K562 (cell line): Measurements from ENCODE around the gene RNF31. TPM values are rescaled to one million over a fixed set of nuclear protein-coding genes. Genes with fewer than 3 reads are reported as not detected.
A peak's percentile ranks its signal among the peaks of the same experiment; 100 is the strongest.

Experiments used
- GTF2E2 ChIP-seq: fragments of 200-800 bp; sonication (Bioruptor generic); IDR thresholded peaks from 2 replicates; pipeline ENCODE4 v1.6.1; 2016; ENCODE audit warnings: missing genetic modification characterization, missing compliant biosample characterization
- HDAC2 ChIP-seq: fragments of 450-650 bp; IDR thresholded peaks from 2 replicates; pipeline ENCODE4 v1.6.1; 2016; ENCODE audit warnings: mild to moderate bottlenecking
- KDM4B ChIP-seq, 2 experiments: fragments of 450-650 bp in 1 of 2; sonication (generic) in 1 of 2; IDR thresholded peaks; 2 replicates each; pipeline ENCODE4 v1.6.1; 2016 to 2017; ENCODE audit warnings: borderline replicate concordance in 2 of 2, antibody characterized with exemption in 1 of 2, low read depth in 1 of 2, mild to moderate bottlenecking in 1 of 2
- KHSRP ChIP-seq: fragments of 450-650 bp; IDR thresholded peaks from 2 replicates; pipeline ENCODE4 v1.6.1; 2017
- MCM2 ChIP-seq: fragments of 450-650 bp; IDR thresholded peaks from 2 replicates; pipeline ENCODE4 v1.6.1; 2017; ENCODE audit warnings: low read depth, mild to moderate bottlenecking
- MITF ChIP-seq: IDR thresholded peaks from 2 replicates; pipeline ENCODE4 v1.6.1; 2014; ENCODE audit warnings: antibody characterized with exemption
- NR2C1 ChIP-seq, 2 experiments: fragments of 450-650 bp; IDR thresholded peaks; 2 replicates each; pipeline ENCODE4 v1.6.1; 2017; ENCODE audit warnings: mild to moderate bottlenecking in 2 of 2, antibody characterized with exemption in 1 of 2, inconsistent platforms in 1 of 2, missing compliant biosample characterization in 1 of 2, missing genetic modification characterization in 1 of 2
- POLR2A ChIP-seq: fragments of 450-650 bp; conservative IDR thresholded peaks from 2 replicates; pipeline ENCODE4 v1.6.1; 2016
- POLR2G ChIP-seq: fragments of 200-400 bp; formaldehyde crosslinking; IDR thresholded peaks from 2 replicates; pipeline ENCODE4 v1.6.1; 2017; ENCODE audit warnings: low read depth, mild to moderate bottlenecking, antibody characterized with exemption, low read length, moderate library complexity
- THAP12 ChIP-seq: fragments of 250-450 bp; sonication (Bioruptor Pico); IDR thresholded peaks from 2 replicates; pipeline ENCODE4 v1.9.0; 2021; ENCODE audit warnings: mild to moderate bottlenecking, inconsistent platforms
- ZNF124 ChIP-seq: sonication (generic); formaldehyde crosslinking; IDR thresholded peaks from 2 replicates; pipeline ENCODE4 v1.8.1; 2022; ENCODE audit warnings: missing genetic modification reagents
- ZNF644 ChIP-seq: fragments of 200-800 bp; sonication (Bioruptor generic); IDR thresholded peaks from 2 replicates; pipeline ENCODE4 v1.6.1; 2016; ENCODE audit warnings: low read depth, missing genetic modification characterization, missing compliant biosample characterization
- ZNF707 ChIP-seq: fragments of 250-450 bp; sonication (Bioruptor Pico); conservative IDR thresholded peaks from 2 replicates; pipeline ENCODE4 v1.8.0; 2022; ENCODE audit warnings: inconsistent platforms, mild to moderate bottlenecking, moderate library complexity
- ZSCAN29 ChIP-seq: fragments of 450-650 bp; IDR thresholded peaks from 2 replicates; pipeline ENCODE4 v1.6.1; 2017
- polyA plus RNA-seq, 8 experiments: library from polyadenylated mRNA; depleted of rRNA in 4 of 8; stranded (reverse) in 5 of 8; unstranded in 3 of 8; fragments of >200 nt; fragmentation: Nextera tagmentation in 2 of 8; fragmentation: Illumina TruSeq in 1 of 8; extraction: Ambion mirVana in 2 of 8; extraction: Trizol in 1 of 8; gene quantifications; 2 replicates each; pipeline versions ENCODE4 v1.2.1 to v1.2.3, GENCODE V29; 2011 to 2014; ENCODE audit warnings: inconsistent platforms in 1 of 8, missing spikeins in 1 of 8
- total RNA-seq, 7 experiments: library from RNA; depleted of rRNA in 6 of 7; stranded (reverse); fragments of >200 nt in 6 of 7; fragmentation: Illumina TruSeq in 2 of 7; extraction: Trizol in 2 of 7; gene quantifications; 2 replicates each; pipeline versions ENCODE4 v1.2.1 to v1.2.3, GENCODE V29; 2011 to 2021; ENCODE audit warnings: low replicate concordance in 1 of 7
- TF ChIP-seq, protein P1 (sequence below): fragments of 250-450 bp; sonication (Bioruptor Pico); IDR thresholded peaks from 2 replicates; pipeline ENCODE4 v1.5.0; 2021
- TF ChIP-seq, protein P2 (sequence below): sonication (generic); formaldehyde crosslinking; IDR thresholded peaks from 2 replicates; pipeline ENCODE4 v1.8.0; 2023; ENCODE audit warnings: mild to moderate bottlenecking, missing genetic modification reagents
- TF ChIP-seq, protein P3 (sequence below), 3 experiments: IDR thresholded peaks in 2 of 3; conservative IDR thresholded peaks in 1 of 3; 2 replicates each; pipeline ENCODE4 v1.5.1; 2011 to 2012; ENCODE audit warnings: low read length in 3 of 3, mild to moderate bottlenecking in 3 of 3, control low read depth in 2 of 3, improper control_type of control experiment in 1 of 3, inconsistent platforms in 1 of 3, low read depth in 1 of 3, mixed read lengths in 1 of 3, moderate library complexity in 1 of 3; ENCODE audit not compliant: insufficient read depth in 2 of 3

The RNF31 gene
- total and polyA plus RNA-seq, 9 of the 15 experiments (the other 6 are each of a cell fraction or from before 2014, with no cell fraction given): 3.1 to 47.6 (median 19.1) TPM

DNA sequence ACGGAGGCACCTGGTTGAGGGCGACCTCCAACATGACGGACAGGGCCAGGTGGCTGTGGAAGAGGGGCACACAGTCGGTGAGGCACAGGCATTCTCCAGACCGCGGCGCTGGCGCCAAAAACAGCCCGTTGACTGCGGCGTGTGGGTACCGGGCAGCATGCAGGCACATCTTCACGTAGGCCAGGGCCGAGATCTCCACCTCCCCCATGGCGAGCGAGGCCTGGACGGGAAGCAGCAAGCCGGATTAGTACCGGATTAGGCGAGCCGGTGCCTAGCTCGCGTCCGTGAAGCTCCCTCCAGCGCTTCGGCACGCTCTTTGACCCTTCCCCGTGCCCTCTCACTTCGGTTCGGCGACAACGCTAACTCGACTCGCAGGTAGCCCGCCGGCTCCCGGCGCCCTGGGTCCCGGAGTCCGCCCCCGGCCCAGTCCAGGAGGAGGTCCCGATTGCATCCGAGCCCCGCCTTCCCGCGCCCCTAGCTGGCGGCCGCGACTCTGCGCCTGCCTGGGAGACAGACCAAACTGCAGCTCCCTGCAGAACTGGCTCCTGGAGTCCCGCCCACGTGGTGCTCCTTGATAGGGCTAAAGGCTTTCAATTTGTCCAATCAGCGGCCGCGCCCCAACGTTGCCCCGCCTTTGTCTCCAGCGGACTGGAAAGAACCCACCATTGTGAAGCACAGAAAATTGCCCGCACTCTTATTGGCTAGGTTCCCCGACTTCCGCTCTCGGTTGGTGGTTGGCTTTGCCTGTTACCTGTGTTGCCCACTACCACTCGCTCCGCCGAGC is 6.0 kb upstream of the RNF31 start, which contains the start of gene EMC9 (continued):
- peak; percentile 54; the same call in 1 of the 2 replicates for TF ChIP-seq ZSCAN29
- no peak for TF ChIP-seq MITF
- no peak for TF ChIP-seq NR2C1 (IDR thresholded peaks at IDR 0.05)
- no peak for TF ChIP-seq NR2C1 (tag; IDR thresholded peaks at IDR 0.05)
- TF ChIP-seq, protein P1, sequence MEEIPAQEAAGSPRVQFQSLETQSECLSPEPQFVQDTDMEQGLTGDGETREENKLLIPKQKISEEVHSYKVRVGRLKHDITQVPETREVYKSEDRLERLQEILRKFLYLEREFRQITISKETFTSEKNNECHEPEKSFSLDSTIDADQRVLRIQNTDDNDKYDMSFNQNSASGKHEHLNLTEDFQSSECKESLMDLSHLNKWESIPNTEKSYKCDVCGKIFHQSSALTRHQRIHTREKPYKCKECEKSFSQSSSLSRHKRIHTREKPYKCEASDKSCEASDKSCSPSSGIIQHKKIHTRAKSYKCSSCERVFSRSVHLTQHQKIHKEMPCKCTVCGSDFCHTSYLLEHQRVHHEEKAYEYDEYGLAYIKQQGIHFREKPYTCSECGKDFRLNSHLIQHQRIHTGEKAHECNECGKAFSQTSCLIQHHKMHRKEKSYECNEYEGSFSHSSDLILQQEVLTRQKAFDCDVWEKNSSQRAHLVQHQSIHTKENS (CRISPR knock-in tag): no peak
- peak; percentile 93 for TF ChIP-seq POLR2G
- no peak for TF ChIP-seq GTF2E2 (tag)
- TF ChIP-seq THAP12 (CRISPR knock-in tag): no peak
- TF ChIP-seq, protein P2, sequence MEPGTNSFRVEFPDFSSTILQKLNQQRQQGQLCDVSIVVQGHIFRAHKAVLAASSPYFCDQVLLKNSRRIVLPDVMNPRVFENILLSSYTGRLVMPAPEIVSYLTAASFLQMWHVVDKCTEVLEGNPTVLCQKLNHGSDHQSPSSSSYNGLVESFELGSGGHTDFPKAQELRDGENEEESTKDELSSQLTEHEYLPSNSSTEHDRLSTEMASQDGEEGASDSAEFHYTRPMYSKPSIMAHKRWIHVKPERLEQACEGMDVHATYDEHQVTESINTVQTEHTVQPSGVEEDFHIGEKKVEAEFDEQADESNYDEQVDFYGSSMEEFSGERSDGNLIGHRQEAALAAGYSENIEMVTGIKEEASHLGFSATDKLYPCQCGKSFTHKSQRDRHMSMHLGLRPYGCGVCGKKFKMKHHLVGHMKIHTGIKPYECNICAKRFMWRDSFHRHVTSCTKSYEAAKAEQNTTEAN (CRISPR knock-in tag): no peak
- TF ChIP-seq ZNF124 (CRISPR knock-in tag): no peak
- no peak for TF ChIP-seq MCM2
- TF ChIP-seq KDM4B (IDR thresholded peaks at IDR 0.05; ENCODE audit: borderline replicate concordance in 2 of 2, low read depth in 1 of 2): peak in 1 of 2 experiments; percentile 76; a peak in 1 of 4 replicates
- no peak for TF ChIP-seq KHSRP
- TF ChIP-seq ZNF707 (CRISPR knock-in tag): no peak
- TF ChIP-seq, protein P3, sequence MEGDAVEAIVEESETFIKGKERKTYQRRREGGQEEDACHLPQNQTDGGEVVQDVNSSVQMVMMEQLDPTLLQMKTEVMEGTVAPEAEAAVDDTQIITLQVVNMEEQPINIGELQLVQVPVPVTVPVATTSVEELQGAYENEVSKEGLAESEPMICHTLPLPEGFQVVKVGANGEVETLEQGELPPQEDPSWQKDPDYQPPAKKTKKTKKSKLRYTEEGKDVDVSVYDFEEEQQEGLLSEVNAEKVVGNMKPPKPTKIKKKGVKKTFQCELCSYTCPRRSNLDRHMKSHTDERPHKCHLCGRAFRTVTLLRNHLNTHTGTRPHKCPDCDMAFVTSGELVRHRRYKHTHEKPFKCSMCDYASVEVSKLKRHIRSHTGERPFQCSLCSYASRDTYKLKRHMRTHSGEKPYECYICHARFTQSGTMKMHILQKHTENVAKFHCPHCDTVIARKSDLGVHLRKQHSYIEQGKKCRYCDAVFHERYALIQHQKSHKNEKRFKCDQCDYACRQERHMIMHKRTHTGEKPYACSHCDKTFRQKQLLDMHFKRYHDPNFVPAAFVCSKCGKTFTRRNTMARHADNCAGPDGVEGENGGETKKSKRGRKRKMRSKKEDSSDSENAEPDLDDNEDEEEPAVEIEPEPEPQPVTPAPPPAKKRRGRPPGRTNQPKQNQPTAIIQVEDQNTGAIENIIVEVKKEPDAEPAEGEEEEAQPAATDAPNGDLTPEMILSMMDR (IDR thresholded peaks at IDR 0.05 in 2 of 3, conservative IDR thresholded peaks at IDR 0.05 in 1 of 3; ENCODE audit: insufficient read depth in 2 of 3, low read depth in 1 of 3, low read length in 3 of 3): peak in 2 of 3 experiments; percentile 32 to 35; a peak in 2 of 6 replicates
- no peak for TF ChIP-seq ZNF644 (tag)
- no peak for TF ChIP-seq HDAC2
- peak; percentile 74 for TF ChIP-seq POLR2A
